GM18508 (cell line): ENCODE measurements around the gene GDF2.

ENCODE experiments used
- ATAC-seq: cut with Tn5 transposase; IDR thresholded peaks from one replicate; pipeline ENCODE4 v1.9.1; 2021; ENCODE audit warnings: moderate number of reproducible peaks; ENCODE audit not compliant: insufficient read depth, unreplicated experiment

Gene GDF2

DNA sequence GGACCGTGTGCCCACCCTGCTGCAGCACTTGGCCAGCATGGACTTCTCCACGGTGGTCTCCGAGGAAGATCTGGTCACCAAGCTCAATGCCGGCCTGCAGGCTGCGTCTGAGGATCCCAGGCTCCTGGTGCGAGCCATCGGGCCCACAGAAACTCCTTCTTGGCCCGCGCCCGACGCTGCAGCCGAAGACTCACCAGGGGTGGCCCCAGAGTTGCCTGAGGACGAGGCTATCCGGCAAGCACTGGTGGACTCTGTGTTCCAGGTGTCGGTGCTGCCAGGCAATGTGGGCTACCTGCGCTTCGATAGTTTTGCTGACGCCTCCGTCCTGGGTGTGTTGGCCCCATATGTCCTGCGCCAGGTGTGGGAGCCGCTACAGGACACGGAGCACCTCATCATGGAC lies 27.3 kb downstream of the GDF2 start:
- ATAC-seq = no peak

DNA sequence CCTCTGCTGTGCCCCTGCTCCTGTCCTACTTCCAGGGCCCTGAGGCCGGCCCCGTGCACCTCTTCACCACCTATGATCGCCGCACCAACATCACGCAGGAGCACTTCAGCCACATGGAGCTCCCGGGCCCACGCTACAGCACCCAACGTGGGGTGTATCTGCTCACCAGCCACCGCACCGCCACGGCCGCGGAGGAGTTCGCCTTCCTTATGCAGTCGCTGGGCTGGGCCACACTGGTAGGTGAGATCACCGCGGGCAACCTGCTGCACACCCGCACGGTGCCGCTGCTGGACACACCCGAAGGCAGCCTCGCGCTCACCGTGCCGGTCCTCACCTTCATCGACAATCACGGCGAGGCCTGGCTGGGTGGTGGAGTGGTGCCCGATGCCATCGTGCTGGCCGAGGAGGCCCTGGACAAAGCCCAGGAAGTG lies 27.7 kb downstream of the GDF2 start:
- no peak for ATAC-seq

DNA sequence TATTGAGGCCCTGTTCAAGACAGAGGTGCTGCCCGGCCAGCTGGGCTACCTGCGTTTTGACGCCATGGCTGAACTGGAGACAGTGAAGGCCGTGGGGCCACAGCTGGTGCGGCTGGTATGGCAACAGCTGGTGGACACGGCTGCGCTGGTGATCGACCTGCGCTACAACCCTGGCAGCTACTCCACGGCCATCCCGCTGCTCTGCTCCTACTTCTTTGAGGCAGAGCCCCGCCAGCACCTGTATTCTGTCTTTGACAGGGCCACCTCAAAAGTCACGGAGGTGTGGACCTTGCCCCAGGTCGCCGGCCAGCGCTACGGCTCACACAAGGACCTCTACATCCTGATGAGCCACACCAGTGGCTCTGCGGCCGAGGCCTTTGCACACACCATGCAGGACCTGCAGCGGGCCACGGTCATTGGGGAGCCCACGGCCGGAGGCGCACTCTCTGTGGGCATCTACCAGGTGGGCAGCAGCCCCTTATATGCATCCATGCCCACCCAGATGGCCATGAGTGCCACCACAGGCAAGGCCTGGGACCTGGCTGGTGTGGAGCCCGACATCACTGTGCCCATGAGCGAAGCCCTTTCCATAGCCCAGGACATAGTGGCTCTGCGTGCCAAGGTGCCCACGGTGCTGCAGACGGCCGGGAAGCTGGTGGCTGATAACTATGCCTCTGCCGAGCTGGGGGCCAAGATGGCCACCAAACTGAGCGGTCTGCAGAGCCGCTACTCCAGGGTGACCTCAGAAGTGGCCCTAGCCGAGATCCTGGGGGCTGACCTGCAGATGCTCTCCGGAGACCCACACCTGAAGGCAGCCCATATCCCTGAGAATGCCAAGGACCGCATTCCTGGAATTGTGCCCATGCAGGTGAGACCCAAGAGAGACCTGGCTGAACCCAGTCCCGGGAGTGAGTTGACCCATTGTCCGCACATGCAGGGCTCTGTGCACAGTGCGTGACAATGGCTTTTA lies 28.7 kb downstream of the GDF2 start:
- no peak for ATAC-seq

DNA sequence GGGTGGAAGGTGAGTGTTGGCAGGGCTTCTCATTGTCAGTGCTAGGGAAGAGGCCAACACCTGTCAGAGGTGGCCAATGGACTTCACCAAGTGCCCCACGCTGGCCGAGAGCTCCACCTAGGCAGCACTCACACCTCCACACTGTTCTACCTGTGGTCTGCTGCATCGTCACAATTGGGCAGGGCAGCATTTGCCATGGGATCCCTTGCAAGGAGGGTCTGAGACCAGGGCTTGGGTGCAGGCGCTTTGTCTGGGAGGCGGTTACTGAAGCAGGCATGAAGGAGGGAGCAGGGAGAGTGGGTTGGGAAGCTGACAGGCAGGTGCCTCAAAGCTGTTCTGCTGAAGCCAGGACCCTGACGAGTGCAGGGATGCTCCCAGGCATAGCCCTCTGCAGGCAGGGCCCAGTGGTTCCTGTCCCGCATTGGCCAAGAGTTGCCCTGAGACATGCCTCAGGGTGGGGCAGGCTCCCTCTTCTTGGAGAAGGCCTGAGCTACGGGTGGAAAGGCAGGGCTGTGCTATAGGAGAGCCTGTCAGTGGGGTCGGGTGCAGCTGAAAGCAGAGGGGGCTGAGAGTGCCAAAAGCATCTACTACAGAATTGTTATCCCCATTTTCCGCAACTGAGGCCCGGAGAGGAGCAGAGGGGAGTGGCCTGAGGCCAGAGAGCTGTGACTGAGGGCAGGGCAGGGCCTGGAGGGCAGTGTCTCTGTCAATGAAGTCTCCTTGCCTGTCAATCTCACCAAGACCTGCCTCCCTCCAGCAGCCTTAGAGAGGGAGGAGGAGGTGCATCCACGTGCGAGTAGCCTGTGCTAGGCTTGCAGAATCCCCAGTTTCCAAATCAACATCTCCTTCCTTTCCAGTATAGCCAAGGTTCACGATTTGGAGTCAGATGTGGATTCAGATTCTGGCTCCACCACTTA lies 29.9 kb downstream of the GDF2 start:
- ATAC-seq = no peak

DNA sequence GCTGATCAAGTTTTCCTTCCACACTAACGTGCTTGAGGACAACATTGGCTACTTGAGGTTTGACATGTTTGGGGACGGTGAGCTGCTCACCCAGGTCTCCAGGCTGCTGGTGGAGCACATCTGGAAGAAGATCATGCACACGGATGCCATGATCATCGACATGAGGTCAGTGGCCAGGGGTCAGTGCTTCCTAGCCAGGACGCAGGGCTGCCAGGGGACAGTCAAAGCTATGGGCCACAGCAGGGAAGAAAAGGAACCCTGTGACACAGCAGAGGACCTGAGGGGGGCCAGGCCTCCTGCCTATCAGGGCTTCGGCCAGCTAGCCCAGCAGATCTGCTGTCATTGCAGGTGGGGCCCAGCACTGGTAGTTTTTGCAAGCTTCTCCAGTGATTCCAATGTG lies 31.1 kb downstream of the GDF2 start:
- ATAC-seq = no peak

DNA sequence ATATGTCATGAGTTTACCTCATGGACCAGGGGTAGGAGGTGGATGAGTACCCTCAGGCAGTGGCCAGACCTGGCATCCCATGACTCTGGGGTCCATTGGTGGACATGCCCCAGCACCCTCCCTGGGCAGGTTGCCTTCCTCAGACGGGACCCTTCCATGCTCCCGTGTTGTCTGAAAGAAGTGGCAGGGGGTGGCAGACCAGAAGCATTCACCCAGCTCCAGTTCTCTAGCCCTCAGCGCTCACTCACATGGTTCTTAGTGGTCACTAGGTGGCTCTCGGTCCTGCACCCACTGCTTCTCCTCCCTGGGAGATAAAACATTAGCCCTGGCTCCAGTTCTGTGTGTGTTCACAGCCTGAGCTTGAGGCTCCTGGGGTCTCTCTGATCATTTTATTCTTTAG lies 31.9 kb downstream of the GDF2 start:
- ATAC-seq = no peak

DNA sequence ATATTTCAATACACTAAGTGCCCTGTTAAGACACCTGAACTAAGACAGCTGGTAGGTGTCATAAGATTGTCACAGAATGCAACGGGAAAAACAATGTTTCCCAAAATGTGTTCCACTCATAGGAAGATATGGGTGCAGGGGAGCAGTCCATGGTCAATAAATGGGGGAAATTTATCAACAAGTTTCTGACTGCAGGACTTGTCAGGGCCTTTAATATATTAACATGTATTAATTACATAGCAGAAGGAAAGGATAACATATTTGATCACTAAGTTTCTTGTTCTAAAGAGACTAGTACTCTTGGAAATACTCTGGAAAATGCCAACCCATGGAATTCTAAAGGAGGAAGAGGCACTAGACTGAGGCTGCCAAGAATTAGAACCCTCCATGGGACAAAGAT lies 32.6 kb downstream of the GDF2 start:
- no peak for ATAC-seq

DNA sequence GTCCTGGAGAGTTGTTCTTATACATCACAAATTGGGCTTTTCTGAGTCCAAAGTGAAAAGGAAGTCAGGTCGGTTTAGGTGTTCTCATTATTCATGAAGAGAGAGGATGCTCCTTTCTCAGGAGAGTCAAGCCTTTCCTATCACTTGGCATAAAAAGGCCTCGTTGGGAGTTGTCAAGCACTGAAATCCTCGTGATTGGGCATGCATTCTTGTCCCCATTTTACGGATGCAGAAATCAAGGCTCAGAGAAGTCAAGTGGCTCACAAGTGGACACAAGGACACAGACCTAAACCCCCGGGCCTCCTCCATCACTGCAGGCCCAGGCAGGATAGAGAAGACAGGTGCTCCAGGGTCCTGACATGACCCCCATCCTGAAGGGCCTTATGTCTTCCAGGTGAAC lies 34.5 kb downstream of the GDF2 start:
- no peak for ATAC-seq

DNA sequence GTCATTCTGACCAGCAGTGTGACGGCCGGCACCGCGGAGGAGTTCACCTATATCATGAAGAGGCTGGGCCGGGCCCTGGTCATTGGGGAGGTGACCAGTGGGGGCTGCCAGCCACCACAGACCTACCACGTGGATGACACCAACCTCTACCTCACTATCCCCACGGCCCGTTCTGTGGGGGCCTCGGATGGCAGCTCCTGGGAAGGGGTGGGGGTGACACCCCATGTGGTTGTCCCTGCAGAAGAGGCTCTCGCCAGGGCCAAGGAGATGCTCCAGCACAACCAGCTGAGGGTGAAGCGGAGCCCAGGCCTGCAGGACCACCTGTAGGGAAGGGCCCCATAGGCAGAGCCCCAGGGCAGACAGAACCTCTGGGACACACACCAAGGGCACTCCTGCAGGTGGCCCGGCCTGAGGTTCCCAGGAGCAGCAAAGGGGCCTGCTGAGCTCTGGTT lies 34.9 kb downstream of the GDF2 start:
- ATAC-seq = no peak

DNA sequence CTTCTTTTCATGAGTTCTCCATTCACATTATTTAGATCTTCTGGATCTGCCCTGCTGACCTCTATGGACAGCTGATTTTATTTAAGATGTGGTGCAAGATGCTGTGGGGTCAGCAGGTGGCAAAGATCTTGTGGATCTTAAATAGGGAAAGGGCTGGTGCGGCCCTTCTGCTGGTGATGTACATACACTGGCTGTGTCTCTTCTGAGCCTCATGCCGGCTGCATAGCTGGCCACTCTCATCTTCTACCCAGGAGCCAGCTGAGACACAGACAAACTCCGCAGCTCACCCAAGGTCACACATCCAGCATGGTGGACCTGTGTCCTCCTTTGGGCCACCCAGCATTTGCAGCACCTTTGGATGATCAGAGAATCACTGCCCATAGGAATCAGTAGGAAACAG lies 35.7 kb downstream of the GDF2 start:
- ATAC-seq = no peak

DNA sequence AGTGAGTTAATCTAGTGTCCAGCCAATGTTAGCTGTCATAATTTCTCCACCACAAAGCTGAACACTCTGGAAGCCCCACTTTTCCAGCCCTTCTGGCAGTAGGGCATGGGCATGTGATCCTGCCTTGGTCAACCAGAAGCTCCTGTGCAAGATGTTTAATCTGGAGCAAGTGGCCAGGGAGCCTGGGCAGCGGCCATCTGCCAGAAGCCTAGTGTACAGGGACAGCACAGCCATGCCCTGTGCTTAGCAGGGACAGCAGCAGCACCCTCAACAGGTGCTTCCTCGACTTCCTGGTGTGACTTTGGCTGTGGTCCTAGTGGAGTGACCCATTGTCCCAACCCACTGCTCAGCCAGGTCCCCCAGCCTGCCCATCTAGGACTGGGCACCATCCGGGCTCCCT lies 36.2 kb downstream of the GDF2 start:
- no peak for ATAC-seq

DNA sequence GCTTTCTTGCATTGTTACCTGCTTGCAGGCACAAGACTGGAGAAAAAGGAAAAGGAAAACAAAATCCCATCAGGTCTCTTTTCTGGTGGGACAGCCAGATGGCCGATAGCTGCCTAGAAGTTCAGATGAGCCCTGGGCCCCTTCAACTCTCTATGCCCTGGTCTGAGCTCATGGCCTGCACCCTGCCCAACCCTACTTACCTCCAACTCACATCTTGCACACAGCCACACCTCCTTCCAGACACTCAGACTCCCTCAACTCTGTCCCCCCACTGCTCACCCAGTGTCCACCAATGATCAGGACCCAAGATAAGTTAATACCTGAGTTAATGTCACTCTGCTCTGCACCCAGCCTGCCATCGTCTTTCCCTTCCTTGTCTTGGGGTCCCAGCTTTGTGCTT lies 36.8 kb downstream of the GDF2 start:
- ATAC-seq = no peak

DNA sequence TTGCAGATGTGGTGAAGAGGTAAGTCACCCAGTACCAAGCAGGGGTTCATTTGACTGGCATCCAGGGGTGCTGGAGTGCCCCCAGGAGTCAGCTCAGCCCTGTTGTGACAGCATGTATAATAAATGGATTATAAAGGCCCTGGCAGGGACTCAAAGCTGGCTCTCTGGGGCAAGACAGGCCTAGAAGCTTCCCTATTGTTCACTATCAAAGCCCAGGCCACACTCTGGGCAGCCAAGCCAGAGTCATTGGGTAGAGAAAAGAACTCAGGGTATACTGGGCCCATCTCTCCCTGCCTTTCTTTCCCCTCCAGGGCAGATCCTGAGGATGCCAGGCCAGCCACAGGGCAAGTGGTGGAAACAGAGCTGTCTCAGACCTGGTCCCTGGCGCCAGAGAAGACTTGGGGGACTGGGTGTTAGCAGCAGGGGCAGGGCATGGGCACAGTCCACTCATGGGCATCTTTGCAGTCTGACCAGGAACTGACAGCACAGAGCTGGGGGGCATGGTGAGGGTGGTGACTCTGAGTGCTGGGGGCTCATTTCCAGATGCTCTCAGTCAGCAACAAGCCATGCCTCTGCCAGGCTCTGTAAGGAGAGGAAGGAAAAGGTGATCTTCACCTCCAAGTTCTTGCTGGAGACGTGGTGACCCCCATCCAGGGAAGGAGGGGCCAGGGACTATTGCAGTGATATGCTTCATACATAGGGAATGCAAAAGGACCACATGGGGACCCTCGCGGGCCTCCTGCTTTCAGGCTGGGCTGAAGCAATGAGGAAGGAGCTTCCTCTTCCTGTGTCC lies 37.6 kb downstream of the GDF2 start:
- ATAC-seq = no peak

DNA sequence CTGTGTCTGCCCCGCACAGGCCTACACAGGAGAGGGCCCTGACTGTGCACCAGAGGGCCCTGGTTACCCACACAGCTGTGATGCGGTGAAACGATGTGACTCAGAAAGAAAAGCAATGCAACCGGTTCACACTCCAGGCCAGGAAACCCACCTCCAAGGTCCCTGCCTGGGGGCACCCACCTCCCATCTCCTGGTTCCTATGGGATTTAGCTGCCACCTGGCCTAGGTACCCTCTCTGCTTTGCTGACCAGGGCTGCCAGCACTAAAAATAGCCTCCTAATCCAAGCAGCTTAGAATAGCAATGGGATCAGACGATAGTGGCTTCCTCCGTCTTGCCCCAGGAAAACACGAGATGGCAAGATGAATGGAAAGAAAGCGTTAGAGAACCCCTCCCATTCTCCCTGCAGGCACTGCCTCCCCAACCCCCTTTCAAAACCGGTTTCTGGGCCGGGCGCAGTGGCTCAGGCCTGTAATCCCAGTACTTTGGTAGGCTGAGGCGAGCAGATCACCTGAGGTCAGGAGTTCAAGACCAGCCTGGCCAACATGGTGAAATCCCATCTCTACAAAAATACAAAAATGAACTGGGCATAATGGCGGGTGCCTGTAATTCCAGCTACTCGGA lies 38.3 kb downstream of the GDF2 start:
- ATAC-seq = no peak

DNA sequence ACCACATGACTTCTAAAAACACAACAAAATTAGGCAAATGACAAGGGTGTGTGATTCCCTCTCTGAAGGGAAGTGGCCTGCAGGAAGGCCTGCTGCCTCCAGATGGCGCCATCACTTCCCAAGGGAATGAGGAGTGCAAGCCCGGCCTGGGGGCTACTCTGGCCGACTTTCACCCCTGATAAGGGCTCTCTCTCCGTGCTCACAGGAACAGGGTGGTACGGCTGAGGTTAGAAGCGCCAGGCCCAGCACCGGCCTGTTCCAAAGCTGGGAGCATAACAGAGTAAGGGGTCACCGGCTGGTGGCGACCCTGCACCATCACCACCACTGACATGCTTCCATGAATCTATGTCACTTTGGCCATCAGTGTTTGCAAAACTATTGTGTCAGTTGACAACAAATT lies 39.0 kb downstream of the GDF2 start:
- ATAC-seq = no peak

DNA sequence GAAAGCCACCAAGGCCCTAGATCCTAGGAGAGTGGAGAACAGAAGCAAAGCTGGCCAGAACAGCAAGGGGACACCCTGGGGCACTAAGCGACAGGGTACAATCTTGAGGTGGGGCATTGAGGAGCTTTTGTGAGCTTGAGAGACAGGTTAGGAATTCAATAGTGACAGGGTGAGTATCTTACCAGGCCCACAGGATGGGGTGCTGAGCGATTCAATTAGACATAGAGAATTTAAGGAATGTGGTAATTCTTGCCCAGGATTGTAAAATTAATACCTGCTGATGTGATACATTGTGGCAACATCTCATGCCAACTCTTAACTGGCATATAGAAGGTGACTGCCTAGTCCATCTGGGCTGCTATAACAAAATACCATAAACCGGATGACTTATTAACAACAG lies 39.9 kb downstream of the GDF2 start:
- ATAC-seq = no peak

DNA sequence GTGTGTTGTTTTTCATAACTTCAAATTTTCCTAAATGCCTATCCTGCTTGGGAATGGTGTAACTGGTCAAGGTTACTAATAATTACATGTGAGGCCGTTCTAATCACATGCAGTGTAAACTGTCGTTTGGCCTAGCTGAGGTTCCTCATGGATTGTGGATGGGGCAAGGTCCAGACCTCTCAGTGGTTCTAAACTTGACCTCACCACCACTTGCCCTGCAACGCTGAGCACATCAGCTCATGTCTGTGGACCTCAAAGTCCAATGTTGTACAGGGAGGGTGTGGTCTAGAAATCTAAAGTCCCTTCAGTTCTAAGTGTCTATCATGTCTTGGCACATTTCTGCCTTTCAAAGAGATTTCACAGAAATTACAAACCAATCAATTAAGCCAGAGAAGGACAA lies 41.5 kb downstream of the GDF2 start:
- ATAC-seq = no peak

DNA sequence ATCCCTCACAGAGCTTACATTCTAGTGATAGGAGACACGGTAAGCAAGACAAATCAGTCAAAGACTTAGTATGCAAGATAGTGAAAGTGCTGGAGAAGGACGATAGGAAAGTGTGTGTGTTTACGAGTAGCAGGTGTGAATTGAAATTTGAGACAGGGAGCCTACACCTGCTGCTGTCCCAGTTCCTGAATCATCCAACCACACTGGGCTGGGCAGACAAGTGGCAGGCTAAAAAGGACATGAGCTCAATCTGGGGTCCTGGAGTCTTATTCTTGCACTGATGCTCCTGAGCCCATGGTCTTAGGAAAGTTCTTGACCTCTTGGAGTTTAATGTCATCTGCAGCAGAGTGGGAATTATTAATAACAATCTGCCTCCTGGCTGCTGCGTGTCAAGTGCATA lies 42.1 kb downstream of the GDF2 start:
- ATAC-seq = no peak

DNA sequence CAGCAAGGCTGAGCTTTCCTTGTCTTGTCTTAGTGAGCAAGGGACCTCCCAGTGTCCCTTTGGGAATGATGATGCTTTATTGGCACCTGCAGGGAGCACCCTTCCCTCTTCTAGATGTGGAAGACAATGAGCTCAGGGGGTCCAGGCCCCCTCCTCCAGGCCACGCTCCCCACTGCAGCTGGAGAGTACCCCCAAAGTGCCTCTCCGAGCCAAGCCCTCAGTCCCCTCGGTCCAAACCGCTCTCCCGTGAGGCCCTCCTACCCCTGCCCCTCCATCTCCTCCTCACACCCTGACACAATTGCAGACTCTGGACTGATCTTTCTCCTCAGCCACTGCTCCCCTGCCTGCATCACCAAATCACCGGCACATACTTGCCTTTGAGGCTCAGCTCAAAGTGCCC lies 42.7 kb downstream of the GDF2 start:
- ATAC-seq = no peak
